Measurements from ENCODE around the gene TBC1D13. TPM values are rescaled to one million over a fixed set of nuclear protein-coding genes. Genes with fewer than 3 reads are reported as not detected.
"Not testable (repeated sequence)": the region's sequence is repeated elsewhere in the genome, so short reads cannot be mapped to it uniquely, and the experiment has no call there.

TBC1D13 gene
- 10 to 100 TPM; 18.7 to 19.6 TPM for total RNA-seq

GRCh38 chr9:128786681-128787601, at the start of gene TBC1D13:
TSS of gene TBC1D13 (plus strand) at chr9:128787253. CDS start at chr9:128787354, 101 bp downstream.
- ChIA-PET CTCF (interaction anchor here (0.6 to 0.9 kb wide), 3 partner anchors 16 to 149 kb away, joined by 3 read pairs; no protein-coding TSS in a partner anchor), POLR2A (interaction anchor here (1.0 kb wide), 1 partner anchor 16 kb away, joined by 3 read pairs; no protein-coding TSS in a partner anchor)

DNA sequence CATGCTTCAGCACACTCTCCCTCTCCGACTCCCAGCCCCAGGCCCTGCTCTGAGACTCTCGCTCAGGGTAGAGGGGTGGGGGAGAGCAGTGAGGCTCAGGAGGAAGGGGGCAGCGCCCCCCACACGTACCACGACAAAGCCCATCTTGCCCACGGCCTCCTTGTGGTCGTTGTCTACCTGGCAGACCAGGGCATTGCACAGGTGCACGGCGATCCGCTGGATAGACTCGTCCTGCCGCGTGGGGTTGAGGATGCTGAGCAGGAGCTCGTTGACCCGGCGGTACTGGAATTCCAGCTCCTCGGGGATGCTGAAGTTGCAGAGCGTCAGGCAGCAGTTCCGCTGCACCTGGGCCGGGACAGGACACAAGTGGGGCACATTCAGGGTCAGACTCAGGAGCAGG, 44.7 kb upstream of the TBC1D13 start:
- POLR2A ChIA-PET: no interaction called here
- CTCF ChIA-PET: no interaction called here

DNA sequence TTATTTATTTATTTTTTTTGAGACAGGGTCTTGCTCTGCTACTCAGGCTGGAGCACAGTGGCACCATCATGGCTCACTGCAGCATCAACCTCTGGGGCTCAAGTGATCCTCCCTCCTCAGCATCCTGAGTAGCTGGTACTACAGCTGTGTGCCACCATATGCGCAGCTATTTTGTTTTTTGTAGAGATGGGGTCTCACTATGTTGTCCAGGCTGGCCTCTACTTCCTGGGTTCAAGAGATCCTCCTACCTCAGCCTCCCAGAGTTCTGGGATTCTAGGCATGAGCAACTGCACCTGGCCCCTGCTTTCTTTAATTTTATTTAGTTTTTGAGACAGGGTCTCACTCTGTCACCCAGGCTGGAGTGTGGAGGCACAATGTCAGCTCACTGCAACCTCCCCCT, 43.6 kb upstream of the TBC1D13 start:
- ChIA-PET POLR2A (interaction anchor here (0.7 kb wide), 2 partner anchors 19 to 50 kb away, joined by 3 read pairs; no protein-coding TSS in a partner anchor), CTCF (interaction anchor here (0.7 kb wide), 1 partner anchor 1190 kb away, joined by 3 read pairs; no protein-coding TSS in a partner anchor)

DNA sequence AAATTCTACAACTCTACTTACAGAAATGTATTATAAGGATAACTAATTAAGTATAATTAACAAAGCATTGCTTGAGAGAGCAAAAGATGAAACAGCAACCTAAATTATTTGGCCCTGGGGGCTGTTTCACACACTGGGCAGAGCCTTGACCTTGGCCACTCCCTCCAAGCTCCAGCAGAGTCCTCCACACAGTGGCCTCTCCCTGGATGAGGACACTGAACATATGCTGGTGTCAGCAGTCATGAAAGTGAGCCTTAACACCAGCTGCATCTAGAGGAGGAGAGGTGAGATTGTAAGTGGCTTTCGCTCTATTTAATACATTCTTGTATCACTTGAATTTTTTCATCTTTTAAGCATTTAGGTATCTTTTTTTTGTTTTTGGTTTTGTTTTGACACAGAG, 39.8 kb upstream of the TBC1D13 start:
- POLR2A ChIA-PET: interaction anchor here (0.6 kb wide), 1 partner anchor 10 kb away, joined by 6 read pairs; no protein-coding TSS in a partner anchor
- CTCF ChIA-PET: no interaction called here

GRCh38 chr9:128750926-128751595, 36.0 kb upstream of the TBC1D13 start:
- CTCF ChIA-PET: no interaction called here
- POLR2A ChIA-PET: interaction anchor here (0.5 kb wide), 1 partner anchor 97 kb away, joined by 3 read pairs; no protein-coding TSS in a partner anchor

- ChIA-PET POLR2A (no interaction called here), CTCF (no interaction called here)
These were observed 33.4 kb upstream of the TBC1D13 start for GRCh38 chr9:128753627-128754026.

GRCh38 chr9:128757602-128758001, 29.5 kb upstream of the TBC1D13 start:
- ChIA-PET POLR2A (interaction anchor here (0.6 kb wide), 1 partner anchor 10 kb away, joined by 6 read pairs; no protein-coding TSS in a partner anchor), CTCF (interaction anchor here (1.3 kb wide), 1 partner anchor 47 kb away, joined by 4 read pairs; no protein-coding TSS in a partner anchor)

DNA sequence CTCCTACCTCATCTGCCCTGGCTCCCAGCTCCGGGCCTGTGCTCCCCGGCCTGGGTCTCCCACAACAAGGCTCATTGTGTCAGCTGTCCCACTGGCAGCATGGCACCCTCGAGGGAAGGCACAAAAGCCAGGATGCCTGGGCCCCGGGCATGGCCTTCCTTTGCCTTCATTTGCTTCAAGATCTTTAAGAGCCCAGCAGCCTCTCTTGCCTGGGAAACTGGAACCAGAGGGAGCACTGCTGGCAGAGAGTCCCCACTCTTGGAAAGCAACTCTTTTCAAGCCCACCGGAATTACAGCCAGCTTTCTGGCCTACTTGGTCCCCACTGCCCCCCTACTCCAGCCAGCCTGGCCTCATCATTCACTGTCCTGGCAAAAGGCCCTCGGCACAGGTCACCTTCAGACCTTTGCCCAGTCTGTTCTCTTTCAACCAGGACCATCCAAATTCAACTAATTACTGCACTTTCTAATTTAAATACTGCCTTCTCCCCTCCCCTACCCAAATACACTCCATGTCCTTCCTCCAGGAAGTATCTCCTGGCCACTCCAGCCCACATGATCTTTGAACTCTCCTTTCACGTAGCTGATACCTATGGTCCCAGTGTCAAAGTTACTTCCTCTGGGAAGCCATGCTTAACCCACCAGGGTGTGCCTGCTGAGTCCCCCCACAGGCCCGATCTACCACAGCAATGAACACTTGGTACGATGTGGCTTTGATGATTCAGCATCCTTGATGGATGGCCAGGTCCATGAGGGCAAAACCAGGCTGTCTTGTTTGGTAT, 24.2 kb upstream of the TBC1D13 start:
- ChIA-PET CTCF (interaction anchor here (1.3 kb wide), 1 partner anchor 55 kb away, joined by 4 read pairs; the partner anchor contains the start of gene ENDOG), POLR2A (no interaction called here)

GRCh38 chr9:128764361-128764760, 22.7 kb upstream of the TBC1D13 start:
- CTCF ChIA-PET: no interaction called here
- POLR2A ChIA-PET: interaction anchor here (0.5 kb wide), 1 partner anchor 98 kb away, joined by 4 read pairs; no protein-coding TSS in a partner anchor

DNA sequence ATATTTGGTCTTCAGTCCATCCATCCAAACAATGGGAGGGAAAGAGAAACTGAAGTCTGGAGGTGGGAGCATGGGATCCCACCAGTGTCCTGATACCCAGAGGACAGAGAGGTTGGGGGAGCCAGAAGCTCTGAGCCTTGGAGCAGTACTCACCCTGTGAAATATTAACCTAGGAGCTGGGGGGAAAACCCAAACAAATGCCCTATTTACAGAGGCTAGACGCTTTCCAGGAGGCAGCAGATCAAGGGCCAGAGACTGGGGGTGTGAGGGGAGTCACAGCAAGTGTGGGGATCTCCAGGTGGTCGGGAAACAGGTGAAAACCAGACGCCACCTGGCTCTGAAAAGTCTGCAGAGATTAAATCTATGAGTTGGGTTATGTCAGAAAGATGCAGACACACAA, 21.6 kb upstream of the TBC1D13 start:
- ChIA-PET CTCF (no interaction called here), POLR2A (no interaction called here)

DNA sequence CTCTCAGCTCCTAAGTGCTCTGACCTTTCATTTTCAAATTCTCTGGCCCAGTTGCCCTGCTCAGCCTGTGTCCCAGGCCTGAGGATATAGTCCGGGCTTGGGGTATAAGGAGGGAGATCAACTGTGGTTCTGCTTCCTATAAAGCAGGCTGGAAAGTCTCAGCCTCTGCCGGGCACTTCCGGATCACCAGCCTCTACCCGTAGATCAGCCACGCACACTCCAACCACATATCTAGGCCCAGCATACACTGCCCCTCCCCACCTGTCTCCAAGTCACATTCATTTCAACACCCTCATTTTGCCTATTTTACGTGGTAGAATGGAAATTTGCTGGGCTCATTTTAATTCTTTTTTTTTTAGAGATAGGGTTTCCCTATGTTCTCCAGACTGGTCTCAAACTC, 18.4 kb upstream of the TBC1D13 start:
- ChIA-PET POLR2A (no interaction called here), CTCF (no interaction called here)

GRCh38 chr9:128770286-128771030, 16.6 kb upstream of the TBC1D13 start:
- CTCF ChIA-PET: interaction anchor here (0.8 to 1.3 kb wide), 3 partner anchors 47 to 112 kb away, joined by 3 read pairs; partner anchors contain the start of genes ENDOG, KYAT1 and LRRC8A
- POLR2A ChIA-PET: interaction anchor here (0.7 to 1.0 kb wide), 2 partner anchors 16 to 218 kb away, joined by 3 to 4 read pairs; partner anchors contain the start of genes SPTAN1 and TBC1D13

- CTCF ChIA-PET: interaction anchor here (0.8 to 1.3 kb wide), 3 partner anchors 47 to 111 kb away, joined by 3 read pairs; partner anchors contain the start of genes ENDOG, KYAT1 and LRRC8A
- POLR2A ChIA-PET: interaction anchor here (0.7 to 1.0 kb wide), 2 partner anchors 15 to 219 kb away, joined by 3 to 4 read pairs; partner anchors contain the start of genes SPTAN1 and TBC1D13
These were observed 15.8 kb upstream of the TBC1D13 start for GRCh38 chr9:128771094-128771721.

GRCh38 chr9:128771745-128772519, 15.1 kb upstream of the TBC1D13 start, which contains the start of gene ZER1:
TSS of gene ZER1 (minus strand) at chr9:128771927. CDS start at chr9:128755565, 16,362 bp downstream.
- CTCF ChIA-PET: interaction anchor here (1.2 to 1.3 kb wide), 2 partner anchors 75 to 110 kb away, joined by 3 read pairs; partner anchors contain the start of genes KYAT1 and LRRC8A
- POLR2A ChIA-PET: interaction anchor here (0.5 to 1.1 kb wide), 4 partner anchors 15 to 64 kb away, joined by 3 to 4 read pairs (median 3); partner anchors contain the start of gene TBC1D13

GRCh38 chr9:128773049-128773448, 14.0 kb upstream of the TBC1D13 start:
- CTCF ChIA-PET: no interaction called here
- POLR2A ChIA-PET: interaction anchor here (0.6 to 1.1 kb wide), 3 partner anchors 19 to 1547 kb away, joined by 3 to 4 read pairs (median 3); no protein-coding TSS in a partner anchor

- POLR2A ChIA-PET: no interaction called here
- CTCF ChIA-PET: no interaction called here
These were observed 12.2 kb upstream of the TBC1D13 start for GRCh38 chr9:128774804-128775203.

- CTCF ChIA-PET, POLR2A ChIA-PET: not testable (repeated sequence)
These were observed 7.0 kb upstream of the TBC1D13 start for GRCh38 chr9:128780093-128780492.

Measured in activated CD8-positive, alpha-beta memory T cell treated with anti-CD3 and anti-CD28 coated beads for 36 hours (primary cell).